CD4-positive, alpha-beta T cell treated with Interleukin-4 for 1 hour (primary cell): ENCODE data around the gene MDFI.
A peak's percentile ranks its signal among the peaks of the same experiment; 100 is the strongest.

Source experiments
- DNase-seq, 2 donors: peaks; one replicate each; pipeline ENCODE4 v3.0.0-alpha.2; 2020 to 2022

Gene MDFI, protein sequence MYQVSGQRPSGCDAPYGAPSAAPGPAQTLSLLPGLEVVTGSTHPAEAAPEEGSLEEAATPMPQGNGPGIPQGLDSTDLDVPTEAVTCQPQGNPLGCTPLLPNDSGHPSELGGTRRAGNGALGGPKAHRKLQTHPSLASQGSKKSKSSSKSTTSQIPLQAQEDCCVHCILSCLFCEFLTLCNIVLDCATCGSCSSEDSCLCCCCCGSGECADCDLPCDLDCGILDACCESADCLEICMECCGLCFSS

DNA sequence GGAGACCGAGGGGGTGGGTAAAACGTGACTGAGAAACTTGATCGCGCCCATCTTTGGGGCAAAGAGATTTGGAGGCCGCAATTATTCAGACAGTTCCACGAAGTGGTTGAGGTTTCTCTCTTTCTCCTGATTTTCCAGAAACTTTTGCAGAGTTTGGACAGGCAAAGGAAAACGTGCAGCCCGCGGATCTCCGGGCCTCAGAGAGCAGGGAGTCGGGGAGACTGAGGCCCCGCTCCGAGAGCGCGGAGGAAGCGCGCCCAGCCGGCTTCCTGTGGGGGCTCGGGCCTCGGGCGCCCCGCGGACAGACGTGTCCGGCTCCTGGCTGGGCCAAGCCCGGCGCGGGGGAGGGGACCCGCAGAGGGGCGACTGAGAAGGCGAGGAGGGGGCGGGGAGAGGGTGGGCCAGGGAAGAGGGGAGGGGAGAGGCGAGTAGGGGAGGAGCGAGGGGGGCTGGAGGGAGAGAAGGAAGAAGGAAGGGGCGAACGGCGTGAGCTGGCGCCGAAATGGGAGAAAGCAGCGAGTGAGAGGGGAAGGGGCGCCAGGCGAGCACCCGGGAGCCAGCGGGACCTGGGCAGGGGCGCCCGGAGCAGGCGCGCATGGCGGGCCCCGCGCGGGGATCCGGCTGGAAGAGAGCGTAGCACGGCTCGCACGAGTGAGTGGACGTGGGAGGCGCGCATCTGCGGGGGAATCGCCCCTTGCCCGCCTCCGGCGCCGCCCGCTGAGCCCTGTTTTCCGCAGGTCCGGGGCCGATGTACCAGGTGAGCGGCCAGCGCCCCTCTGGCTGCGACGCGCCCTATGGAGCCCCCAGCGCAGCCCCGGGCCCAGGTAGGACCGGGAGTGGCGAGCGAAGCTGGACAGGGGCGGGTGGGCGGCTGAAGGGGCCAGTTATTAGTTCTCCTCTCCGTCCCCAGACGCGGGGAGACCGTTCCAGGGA is at the start of gene MDFI:
MDFI (plus strand) TSS at position 467 of the 933 bp plus-strand sequence; CDS start at position 749, 282 bp downstream.
- no peak for DNase-seq

DNA sequence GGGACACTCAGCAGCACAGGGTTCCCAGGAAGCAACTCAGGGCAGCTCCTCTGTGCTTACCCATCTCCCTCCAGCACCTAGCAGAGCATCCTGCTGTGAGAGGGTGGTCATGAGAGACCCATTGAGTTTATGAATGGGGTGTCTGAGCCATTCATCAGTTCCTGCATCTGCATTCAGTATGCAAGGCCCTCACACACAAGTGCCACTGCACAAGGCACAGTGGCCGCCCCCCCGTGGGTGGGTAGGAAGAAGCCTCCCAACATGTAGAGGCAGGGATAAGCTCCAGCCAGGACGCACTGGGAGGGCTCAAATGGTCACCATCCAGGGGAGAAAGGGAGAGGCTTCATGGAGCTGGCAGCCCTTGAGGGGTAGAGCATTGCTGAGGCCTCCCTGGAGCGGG is 49.0 kb upstream of the MDFI start:
- DNase-seq: no peak

- no peak for DNase-seq
These were observed 48.3 kb upstream of the MDFI start for GRCh38 chr6:41589636-41590622.

DNA sequence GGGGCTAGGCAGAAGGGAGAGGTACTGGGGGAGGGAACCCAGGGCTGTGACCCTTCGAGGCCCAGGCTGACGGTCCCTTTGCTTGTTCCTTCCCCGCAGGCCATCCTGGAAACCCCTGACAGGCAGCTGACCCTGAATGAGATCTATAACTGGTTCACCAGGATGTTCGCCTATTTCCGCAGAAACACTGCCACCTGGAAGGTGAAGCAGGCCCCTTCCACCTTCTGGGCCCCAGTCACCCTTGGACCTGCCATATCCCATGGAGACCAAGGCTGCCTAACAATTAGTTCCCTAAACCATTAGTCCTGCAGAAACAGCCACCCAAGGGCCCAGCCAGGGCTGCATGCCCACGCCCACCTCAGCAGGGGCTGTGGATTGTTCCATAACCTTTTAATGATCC is 47.1 kb upstream of the MDFI start:
- no peak for DNase-seq

- DNase-seq: peak; percentile 73 to 77
These were observed 46.3 kb upstream of the MDFI start for GRCh38 chr6:41591859-41592502.

DNA sequence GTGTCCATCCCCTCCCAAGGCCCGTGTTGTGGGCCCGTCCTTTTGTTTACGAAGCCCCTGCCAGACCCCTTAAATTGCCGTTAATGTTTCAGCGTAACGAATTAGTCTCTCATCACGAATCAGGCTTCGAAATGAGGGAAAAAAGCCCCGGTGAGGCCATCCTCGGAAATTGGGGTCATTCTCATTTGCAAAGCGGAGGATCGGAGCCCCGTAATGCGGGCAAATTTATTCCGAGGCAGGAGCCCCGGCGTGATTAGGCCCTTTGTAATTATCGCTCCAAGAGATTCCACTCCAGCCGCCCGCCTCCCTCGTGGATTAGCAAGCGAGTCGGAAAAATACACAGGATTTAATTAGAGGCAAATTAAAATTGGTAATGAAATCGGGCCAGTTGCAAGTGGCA is 44.9 kb upstream of the MDFI start:
- DNase-seq: no peak

- DNase-seq: no peak
These were observed 44.4 kb upstream of the MDFI start for GRCh38 chr6:41593839-41594238.

DNA sequence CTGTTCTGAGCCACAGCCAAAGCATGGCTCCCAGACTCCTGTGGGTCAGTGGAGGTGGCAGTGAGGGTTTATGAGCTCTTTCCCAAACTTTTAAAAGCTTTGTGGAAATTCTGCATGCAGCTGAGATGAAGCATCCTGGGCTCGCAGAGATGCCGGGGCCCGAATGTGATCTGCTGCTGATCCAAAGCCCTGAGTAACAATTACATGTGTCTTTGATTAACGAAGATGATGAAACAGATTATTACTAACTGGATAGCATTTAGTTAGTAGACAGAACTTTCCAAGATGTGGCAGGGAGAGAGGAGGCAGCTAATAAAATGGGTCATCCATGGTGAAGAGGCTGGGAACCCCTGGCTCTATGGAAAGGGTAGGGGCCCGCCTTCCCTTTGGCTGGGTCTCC is 43.9 kb upstream of the MDFI start:
- no peak for DNase-seq

- no peak for DNase-seq
These were observed 43.5 kb upstream of the MDFI start for GRCh38 chr6:41594766-41595165.

DNA sequence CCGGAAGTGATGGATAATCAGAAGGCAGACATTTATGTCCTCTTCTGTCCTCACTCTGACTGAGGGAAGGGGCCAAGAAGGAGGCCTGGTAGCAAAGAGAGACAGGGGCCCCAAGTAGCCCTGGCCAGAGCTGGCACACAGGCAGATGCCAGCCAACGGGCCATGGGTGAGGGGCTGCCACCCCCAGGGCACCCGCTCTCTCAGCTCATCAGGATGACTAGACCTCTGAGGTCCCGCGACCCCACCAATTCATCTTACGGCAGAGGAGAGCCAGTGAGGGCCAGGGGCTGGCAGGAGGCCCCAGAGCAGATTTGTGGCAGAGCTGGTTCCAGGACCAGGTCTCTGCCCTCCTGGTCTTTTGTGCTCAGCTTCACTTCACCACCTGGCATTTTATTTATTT is 43.1 kb upstream of the MDFI start:
- no peak for DNase-seq

GRCh38 chr6:41596096-41596685 is 42.1 kb upstream of the MDFI start:
- DNase-seq: no peak

GRCh38 chr6:41596807-41597206 is 41.5 kb upstream of the MDFI start:
- no peak for DNase-seq

DNA sequence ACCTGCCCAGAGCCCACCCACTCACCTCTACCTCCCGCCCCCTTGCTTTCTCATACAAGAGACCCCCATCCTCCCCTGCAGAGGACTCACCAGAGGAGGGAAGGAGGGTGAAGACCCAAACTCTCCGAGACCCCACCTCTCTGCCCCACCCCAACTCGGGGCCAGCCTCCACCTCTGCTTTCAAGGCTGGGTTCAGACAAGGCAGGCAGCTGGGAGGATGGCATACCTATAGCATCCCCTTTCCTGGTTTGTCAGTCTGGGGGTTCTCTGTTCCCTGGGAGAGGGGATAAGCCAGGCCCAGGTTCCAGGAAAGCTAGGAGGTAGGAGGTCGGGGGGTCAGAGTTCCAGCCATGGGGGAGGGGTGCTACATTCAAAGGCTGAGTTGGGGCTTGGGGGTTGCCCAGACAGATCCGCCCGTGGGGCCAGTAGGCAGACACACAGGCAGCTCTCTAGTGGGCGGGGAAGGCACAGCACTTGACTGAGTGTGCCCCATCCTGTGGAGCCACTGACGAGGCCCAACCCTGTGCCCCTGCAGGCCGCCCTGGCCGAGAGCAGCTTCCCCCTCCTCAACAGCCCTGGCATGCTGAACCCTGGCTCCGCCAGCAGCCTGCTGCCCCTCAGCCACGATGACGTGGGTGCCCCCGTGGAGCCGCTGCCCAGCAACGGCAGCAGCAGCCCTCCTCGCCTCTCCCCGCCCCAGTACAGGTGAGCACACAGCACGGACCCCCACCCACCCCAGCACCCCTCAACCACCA is 40.8 kb upstream of the MDFI start:
- DNase-seq: no peak

DNA sequence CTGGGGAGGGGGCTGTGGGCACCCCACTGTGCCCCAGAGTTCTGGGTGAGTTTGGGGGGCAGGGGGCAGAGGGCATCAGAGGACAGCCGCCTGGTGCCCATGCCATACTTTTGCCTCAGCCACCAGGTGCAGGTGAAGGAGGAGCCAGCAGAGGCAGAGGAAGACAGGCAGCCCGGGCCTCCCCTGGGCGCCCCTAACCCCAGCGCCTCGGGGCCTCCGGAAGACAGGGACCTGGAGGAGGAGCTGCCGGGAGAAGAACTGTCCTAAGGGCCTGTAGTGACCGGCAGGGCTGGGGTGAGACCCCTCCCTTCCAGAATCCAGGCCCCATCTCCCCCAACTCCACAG is 39.6 kb upstream of the MDFI start:
- no peak for DNase-seq

- DNase-seq: no peak
These were observed 39.0 kb upstream of the MDFI start for GRCh38 chr6:41599015-41599851.

GRCh38 chr6:41599852-41600445 is 38.3 kb upstream of the MDFI start:
- no peak for DNase-seq

DNA sequence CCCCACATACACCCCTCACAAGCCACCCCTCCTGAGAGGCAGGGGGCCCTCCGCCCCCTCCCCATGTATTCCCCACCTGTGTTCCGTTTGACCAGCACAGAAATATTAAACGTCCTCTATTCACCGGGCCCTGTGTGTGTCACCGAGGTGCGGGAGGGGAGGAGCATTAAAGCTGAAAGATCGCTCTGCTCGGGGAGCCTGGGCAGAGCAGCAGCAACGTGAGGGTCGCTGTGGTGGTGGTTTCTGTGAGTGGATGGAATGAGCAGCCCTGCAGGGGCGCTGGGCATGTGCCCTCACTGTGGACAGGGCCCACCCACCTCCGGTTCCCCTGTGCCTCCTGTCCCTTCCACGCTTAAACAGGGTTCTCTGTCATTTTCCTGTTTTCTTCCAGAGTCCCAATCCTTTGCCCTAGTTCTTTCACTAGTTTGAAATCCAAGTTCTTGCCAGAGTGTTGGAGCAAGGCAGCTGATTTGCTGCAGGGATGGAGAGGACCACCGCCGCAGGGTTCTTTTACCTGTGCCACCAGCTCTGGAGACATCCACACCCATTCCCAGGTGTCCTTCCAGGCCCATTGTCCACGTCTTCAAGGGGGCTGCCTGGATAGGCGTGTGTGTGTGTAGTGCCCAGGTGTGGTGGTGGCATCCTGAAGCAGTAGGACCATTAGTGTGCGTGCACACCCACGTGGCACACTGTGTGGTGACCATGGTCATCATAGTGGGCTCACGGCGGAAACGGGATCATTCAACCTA is 37.6 kb upstream of the MDFI start:
- DNase-seq: no peak

- DNase-seq: no peak
These were observed 37.1 kb upstream of the MDFI start for GRCh38 chr6:41601248-41601549.

DNA sequence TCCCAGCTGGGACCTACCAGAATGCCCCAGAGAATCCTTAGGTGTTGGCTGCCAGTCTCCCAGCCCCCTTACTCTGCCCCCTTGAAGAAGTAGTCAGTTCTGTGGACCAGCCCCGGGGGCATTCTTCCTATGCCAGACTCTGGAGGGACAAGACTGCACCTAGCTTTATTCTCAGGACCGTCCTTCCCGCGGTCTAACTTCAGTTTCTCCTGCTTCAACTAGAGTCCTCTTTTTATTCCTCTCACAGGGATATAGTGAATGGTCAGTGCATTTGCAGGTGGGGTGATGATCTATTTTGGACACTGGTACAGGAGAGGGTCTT is 35.9 kb upstream of the MDFI start:
- no peak for DNase-seq
